Fibroblast of skin of left quadriceps (primary cell): ENCODE measurements around the gene HELZ2.
"Not testable (repeated sequence)": the region's sequence is repeated elsewhere in the genome, so short reads cannot be mapped to it uniquely, and the experiment has no call there.

Source experiments
- DNase-seq, 2 experiments: peaks; one replicate each; pipeline ENCODE4 v3.0.0-alpha.2; 2013; ENCODE audit warnings: low read depth in 2 of 2

Gene HELZ2

DNA sequence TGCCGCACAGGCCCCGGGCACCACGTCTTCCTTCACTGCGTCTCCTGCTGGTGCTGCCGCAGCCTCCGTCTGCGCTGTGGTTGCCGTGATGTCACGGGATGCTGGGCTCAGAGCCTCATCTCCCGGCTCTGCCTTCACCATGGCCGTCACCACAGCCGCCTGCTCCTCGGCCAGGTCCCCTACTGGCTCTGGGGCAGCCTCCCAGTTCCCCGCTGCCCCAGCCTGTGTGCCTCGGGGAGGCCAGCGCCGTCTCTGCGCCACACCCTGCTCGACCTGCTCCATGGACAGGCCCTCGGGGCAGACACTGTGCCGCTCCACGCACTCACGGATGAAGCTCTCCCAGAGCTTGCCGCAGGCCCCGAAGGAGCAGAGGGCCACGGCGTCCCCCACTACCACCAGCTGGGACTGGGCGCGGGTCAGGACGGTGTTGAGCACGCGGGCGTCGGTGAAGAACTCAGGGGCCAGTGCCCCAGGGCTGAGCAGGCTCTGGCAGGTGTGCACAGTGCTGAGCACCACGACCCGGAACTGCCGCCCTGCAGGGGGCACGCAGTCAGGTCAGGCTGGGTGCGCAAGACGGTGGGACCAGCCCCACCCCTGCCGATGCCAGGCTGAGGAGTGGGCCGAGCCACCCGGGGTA is 8.2 kb downstream of the HELZ2 start:
- no peak for DNase-seq

- no peak for DNase-seq
These were observed 8.9 kb downstream of the HELZ2 start for GRCh38 chr20:63565021-63565698.

GRCh38 chr20:63564036-63564810 is 9.8 kb downstream of the HELZ2 start:
- no peak for DNase-seq

GRCh38 chr20:63563225-63563935 is 10.7 kb downstream of the HELZ2 start:
- DNase-seq, result no peak

DNA sequence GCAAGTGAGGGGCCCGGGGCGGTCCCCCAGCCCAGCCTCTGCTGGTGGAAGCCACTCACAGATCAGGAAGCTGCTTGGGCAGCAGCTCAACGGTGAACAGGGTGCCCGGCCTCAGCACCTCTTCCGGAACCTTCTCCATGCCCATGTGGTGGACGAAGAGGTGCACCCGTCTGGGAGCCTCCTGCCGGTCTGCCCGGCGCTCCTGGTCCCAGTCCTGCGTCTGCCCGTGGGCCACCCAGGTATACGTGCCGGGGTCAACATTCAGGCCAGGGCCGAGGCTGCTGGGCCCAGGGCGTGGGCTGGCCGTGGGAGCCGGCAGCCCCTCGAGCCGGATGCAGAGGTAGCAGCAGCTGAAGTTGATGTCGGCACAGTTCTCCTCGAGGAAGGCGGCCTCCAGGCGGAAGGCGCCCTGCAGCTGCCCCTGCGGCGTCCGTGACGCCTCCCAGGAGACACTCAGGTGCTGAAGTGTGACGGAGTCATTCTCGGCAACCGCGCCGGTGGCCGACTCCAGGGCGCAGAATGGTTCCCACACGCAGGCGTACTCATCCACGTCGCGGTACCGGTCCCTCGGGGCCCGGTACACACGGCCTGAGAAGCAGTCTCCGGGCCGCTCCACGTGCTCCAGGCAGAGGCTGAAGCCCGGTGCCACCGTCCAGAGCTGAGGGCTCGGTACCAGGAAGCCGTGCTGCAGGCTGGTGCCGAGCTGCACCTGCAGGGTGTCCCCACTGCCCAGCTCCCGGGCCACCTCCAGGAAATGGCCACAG is 11.4 kb downstream of the HELZ2 start:
- DNase-seq, result no peak

- DNase-seq, result no peak
These were observed 12.2 kb downstream of the HELZ2 start for GRCh38 chr20:63561624-63562396.

DNA sequence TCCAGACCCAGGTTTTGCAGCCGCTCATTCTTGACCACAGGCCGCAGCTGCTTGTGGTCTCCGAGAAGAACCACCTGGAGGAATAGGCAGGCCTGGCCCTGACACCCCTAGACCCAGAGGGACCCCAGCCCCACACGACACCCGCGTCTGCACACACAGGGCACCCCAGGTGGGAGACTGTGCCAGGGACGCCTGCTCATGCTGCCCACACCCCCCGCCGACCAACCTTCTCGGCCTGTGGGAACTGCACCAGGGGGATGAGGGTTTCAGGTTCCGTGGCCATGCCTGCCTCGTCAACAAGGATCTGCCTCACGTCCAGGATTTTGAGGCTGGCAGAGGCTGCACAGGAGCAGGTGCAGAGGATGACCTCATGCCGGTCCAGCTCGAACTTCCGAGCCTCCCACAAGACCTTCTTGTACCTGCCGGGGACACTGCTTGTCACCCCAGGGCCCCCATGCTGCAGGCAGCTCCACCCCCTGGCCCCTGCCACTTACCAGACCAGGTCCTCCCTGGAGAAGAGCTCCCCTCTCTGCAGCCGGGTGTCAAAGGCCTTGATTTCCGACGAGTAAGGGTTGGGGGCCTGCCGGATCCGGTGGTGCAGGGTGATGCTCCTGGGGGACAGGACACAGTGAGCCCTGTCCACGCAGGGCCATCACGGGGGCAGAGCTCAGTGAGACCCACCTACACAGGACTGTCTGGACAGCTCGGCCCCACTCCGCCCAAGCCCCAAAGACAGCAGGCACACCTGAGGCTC is 13.0 kb downstream of the HELZ2 start:
- no peak for DNase-seq

- DNase-seq, result no peak
These were observed 13.7 kb downstream of the HELZ2 start for GRCh38 chr20:63560333-63560805.

DNA sequence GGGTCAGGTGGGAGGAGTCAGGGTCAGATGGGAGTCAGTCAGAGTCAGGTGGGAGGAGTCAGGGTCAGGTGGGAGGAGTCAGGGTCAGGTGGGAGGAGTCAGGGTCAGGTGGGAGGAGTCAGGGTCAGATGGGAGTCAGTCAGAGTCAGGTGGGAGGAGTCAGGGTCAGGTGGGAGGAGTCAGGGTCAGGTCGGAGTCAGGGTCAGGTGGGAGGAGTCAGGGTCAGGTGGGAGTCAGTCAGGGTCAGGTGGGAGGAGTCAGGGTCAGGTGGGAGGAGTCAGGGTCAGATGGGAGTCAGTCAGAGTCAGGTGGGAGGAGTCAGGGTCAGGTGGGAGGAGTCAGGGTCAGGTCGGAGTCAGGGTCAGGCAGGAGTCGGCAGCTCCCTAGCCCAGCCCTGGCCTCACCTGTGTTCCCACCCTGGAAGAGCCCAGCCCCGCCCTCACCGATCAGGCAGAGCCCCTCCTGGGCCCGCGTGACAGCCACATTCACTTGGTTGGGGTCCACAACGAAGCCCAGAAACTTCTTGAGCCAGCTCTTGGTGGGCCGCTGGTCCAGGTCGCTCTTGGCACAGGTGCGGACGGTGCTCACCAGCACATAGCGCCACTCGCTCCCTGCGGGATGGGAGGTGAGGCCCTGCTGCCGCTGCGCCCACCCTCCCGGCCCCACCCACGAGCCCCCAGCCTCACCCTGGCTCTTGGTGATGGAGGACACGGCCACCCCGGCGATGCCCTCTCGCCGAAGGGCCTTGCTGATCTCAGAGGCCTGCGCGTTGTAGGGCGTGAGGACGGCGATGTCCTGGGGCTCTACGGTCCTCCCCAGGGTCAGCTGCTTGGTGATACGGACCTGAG is 14.3 kb downstream of the HELZ2 start:
- DNase-seq, result not testable (repeated sequence)

GRCh38 chr20:63558804-63559484 is 15.1 kb downstream of the HELZ2 start:
- DNase-seq, result no peak

- no peak for DNase-seq
These were observed 16.6 kb downstream of the HELZ2 start for GRCh38 chr20:63557481-63557891.

- DNase-seq, result no peak
These were observed 17.1 kb downstream of the HELZ2 start for GRCh38 chr20:63556873-63557478.

- no peak for DNase-seq
These were observed 18.2 kb downstream of the HELZ2 start for GRCh38 chr20:63555661-63556381.

DNA sequence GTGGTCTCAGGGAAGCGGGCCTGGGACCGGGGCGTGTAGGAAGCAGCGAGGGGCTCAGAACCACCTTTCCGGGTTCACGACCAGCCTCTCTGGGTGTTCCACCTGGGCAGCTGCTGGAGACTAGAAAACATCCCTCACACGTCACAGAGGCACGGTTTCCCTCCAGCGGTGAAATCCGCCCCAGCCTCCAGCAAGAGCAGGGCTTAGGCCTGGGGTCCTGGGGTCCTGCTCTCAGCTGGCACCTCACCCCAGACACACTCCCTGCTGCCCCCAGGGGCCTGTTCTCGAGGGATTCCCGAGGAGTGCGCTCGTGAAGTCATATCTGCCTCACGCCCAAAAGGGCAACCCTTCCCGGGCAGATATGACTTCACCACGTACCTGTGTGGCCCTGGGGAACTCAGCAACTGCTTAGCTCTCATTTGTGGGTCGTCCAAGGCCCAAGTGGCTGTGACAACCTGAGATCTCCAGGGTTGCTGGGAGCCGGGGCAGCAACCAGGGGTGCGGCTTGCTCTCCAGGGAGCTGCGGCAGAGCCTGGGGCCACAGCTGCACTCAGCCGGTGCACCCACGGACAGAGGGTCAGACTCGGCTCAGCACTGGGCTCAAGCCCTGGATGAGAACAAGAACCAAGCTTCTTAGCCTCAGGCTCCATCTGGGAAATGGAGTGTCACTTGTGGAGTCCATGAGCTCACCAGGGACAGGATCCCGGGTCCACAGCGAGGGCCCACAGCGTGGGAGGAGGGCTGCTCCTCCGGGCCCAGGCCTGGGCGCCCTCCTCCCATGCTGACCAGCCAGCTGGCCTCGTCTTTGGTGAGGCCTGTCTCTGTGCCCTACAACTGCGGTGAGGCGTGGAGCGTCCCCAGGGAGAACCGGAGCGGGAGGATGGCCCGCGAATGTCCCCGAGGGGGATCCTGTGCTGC is 19.4 kb downstream of the HELZ2 start:
- no peak for DNase-seq

DNA sequence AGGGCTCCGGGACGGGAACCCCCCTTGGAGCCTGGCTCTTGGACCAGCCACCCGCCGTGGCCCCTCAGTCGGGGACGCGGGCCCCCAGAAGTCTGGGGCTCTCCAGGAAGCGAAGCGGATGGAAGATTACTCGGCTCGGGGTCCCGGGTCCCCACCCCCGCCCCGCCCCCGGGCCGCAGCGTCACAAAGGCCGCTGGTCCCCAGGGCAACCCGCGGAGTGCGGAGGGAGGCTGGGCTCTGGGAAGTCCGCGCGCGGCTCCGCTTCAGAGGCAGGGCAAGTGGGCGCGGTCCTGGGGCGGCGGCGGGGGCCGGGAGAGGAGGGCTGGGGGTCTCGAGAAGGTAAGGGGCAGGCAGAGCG is 20.1 kb downstream of the HELZ2 start, which contains the start of gene FNDC11:
FNDC11 (plus strand) TSS at position 227 of the 358 bp plus-strand sequence. CDS start 1,505 bp downstream, outside the sequence.
- DNase-seq, result no peak
